Measurements from ENCODE around the gene DRC7.

Gene DRC7

GRCh38 chr16:57657228-57657627 is 37.4 kb upstream of the DRC7 start:
- no peak for TF ChIP-seq POLR2AphosphoS5 (IDR thresholded peaks at IDR 0.05; ENCODE audit: borderline replicate concordance, low read depth, low read length)
- no peak overlapping the region for H3K9ac ChIP-seq (ENCODE audit: insufficient read length)
- no peak for DNase-seq (ENCODE audit: low read depth, low spot score)
- no peaks in the 10 kb centered on the region for H3K9me3 ChIP-seq (ENCODE audit: low read depth, low read length)
- H3K27ac ChIP-seq: no peak overlapping the region
- H3K4me3 ChIP-seq: no peak overlapping the region
- H3K36me3 ChIP-seq (ENCODE audit: insufficient read depth, low read length): no peaks in the 10 kb centered on the region

GRCh38 chr16:57658130-57658877 is 36.3 kb upstream of the DRC7 start:
- TF ChIP-seq FOXP2 (optimal IDR thresholded peaks at IDR 0.05; ENCODE audit: control extremely low read depth, extremely low read length, insufficient read depth) (no peak), EZH2 (IDR thresholded peaks at IDR 0.05) (no peak), POLR2AphosphoS5 (IDR thresholded peaks at IDR 0.05; ENCODE audit: borderline replicate concordance, low read depth, low read length) (no peak)
- no peak for DNase-seq (ENCODE audit: low read depth, low spot score)
- Histone ChIP-seq H3K4me3 (no peak overlapping the region), H3K27ac (no peak overlapping the region), H3K36me3 (ENCODE audit: insufficient read depth, low read length) (no peaks in the 10 kb centered on the region), H3K9me3 (ENCODE audit: low read depth, low read length) (no peaks in the 10 kb centered on the region), H3K9ac (ENCODE audit: insufficient read length) (no peak overlapping the region)

- Histone ChIP-seq H3K4me3 (no peak overlapping the region), H3K9ac (ENCODE audit: insufficient read length) (no peak overlapping the region), H3K36me3 (ENCODE audit: insufficient read depth, low read length) (no peaks in the 10 kb centered on the region), H3K27ac (no peak overlapping the region), H3K9me3 (ENCODE audit: low read depth, low read length) (no peaks in the 10 kb centered on the region)
- no peak for DNase-seq (ENCODE audit: low read depth, low spot score)
- no peak for TF ChIP-seq EZH2 (IDR thresholded peaks at IDR 0.05)
- no peak for TF ChIP-seq POLR2AphosphoS5 (IDR thresholded peaks at IDR 0.05; ENCODE audit: borderline replicate concordance, low read depth, low read length)
- no peak for TF ChIP-seq FOXP2 (optimal IDR thresholded peaks at IDR 0.05; ENCODE audit: control extremely low read depth, extremely low read length, insufficient read depth)
These were observed 35.5 kb upstream of the DRC7 start for GRCh38 chr16:57658878-57659674.

GRCh38 chr16:57660715-57661463 is 33.7 kb upstream of the DRC7 start:
- TF ChIP-seq POLR2AphosphoS5 (IDR thresholded peaks at IDR 0.05; ENCODE audit: borderline replicate concordance, low read depth, low read length) (no peak), FOXP2 (optimal IDR thresholded peaks at IDR 0.05; ENCODE audit: control extremely low read depth, extremely low read length, insufficient read depth) (no peak), EZH2 (IDR thresholded peaks at IDR 0.05) (no peak)
- H3K9me3 ChIP-seq (ENCODE audit: low read depth, low read length): no peaks in the 10 kb centered on the region
- H3K4me3 ChIP-seq: no peak overlapping the region
- H3K9ac ChIP-seq (ENCODE audit: insufficient read length): no peak overlapping the region
- no peaks in the 10 kb centered on the region for H3K36me3 ChIP-seq (ENCODE audit: insufficient read depth, low read length)
- no peak for DNase-seq (ENCODE audit: low read depth, low spot score)
- no peak overlapping the region for H3K27ac ChIP-seq

- H3K36me3 ChIP-seq (ENCODE audit: insufficient read depth, low read length): no peaks in the 10 kb centered on the region
- no peak for DNase-seq (ENCODE audit: low read depth, low spot score)
- no peak for TF ChIP-seq EZH2 (IDR thresholded peaks at IDR 0.05)
- no peak for TF ChIP-seq FOXP2 (optimal IDR thresholded peaks at IDR 0.05; ENCODE audit: control extremely low read depth, extremely low read length, insufficient read depth)
- no peak for TF ChIP-seq POLR2AphosphoS5 (IDR thresholded peaks at IDR 0.05; ENCODE audit: borderline replicate concordance, low read depth, low read length)
- no peak overlapping the region for H3K27ac ChIP-seq
- no peak overlapping the region for H3K9ac ChIP-seq (ENCODE audit: insufficient read length)
- no peak overlapping the region for H3K4me3 ChIP-seq
- no peaks in the 10 kb centered on the region for H3K9me3 ChIP-seq (ENCODE audit: low read depth, low read length)
These were observed 33.1 kb upstream of the DRC7 start for GRCh38 chr16:57661510-57661909.

GRCh38 chr16:57661936-57662906 is 32.4 kb upstream of the DRC7 start:
- Histone ChIP-seq H3K4me3 (no peak overlapping the region), H3K27ac (no peak overlapping the region), H3K36me3 (ENCODE audit: insufficient read depth, low read length) (no peaks in the 10 kb centered on the region), H3K9me3 (ENCODE audit: low read depth, low read length) (no peaks in the 10 kb centered on the region), H3K9ac (ENCODE audit: insufficient read length) (no peak overlapping the region)
- no peak for DNase-seq (ENCODE audit: low read depth, low spot score)
- TF ChIP-seq FOXP2 (optimal IDR thresholded peaks at IDR 0.05; ENCODE audit: control extremely low read depth, extremely low read length, insufficient read depth) (no peak), POLR2AphosphoS5 (IDR thresholded peaks at IDR 0.05; ENCODE audit: borderline replicate concordance, low read depth, low read length) (no peak), EZH2 (IDR thresholded peaks at IDR 0.05) (no peak)

GRCh38 chr16:57663436-57663835 is 31.2 kb upstream of the DRC7 start:
- H3K9me3 ChIP-seq (ENCODE audit: low read depth, low read length): no peaks in the 10 kb centered on the region
- no peak overlapping the region for H3K27ac ChIP-seq
- no peak for TF ChIP-seq FOXP2 (optimal IDR thresholded peaks at IDR 0.05; ENCODE audit: control extremely low read depth, extremely low read length, insufficient read depth)
- no peak for TF ChIP-seq EZH2 (IDR thresholded peaks at IDR 0.05)
- TF ChIP-seq POLR2AphosphoS5 (IDR thresholded peaks at IDR 0.05; ENCODE audit: borderline replicate concordance, low read depth, low read length): no peak
- H3K36me3 ChIP-seq (ENCODE audit: insufficient read depth, low read length): no peaks in the 10 kb centered on the region
- no peak overlapping the region for H3K4me3 ChIP-seq
- no peak for DNase-seq (ENCODE audit: low read depth, low spot score)
- H3K9ac ChIP-seq (ENCODE audit: insufficient read length): no peak overlapping the region
